IPS DF 6.9 (cell line): ENCODE data around the gene C17orf75.

Experiments
- DNase-seq: peaks from one replicate; pipeline ENCODE4 v3.0.0-alpha.2; 2013; ENCODE audit warnings: low read depth, low spot score
- H3K27ac ChIP-seq: one replicate; pipeline ENCODE4 v1.5.1; 2013; ENCODE audit warnings: low read length, control low read depth
- H3K27me3 ChIP-seq: 2 replicates; pipeline ENCODE4 v1.6.1; 2013; ENCODE audit warnings: mild to moderate bottlenecking, low read length; ENCODE audit not compliant: control insufficient read depth, insufficient read depth
- H3K36me3 ChIP-seq: 2 replicates; pipeline ENCODE4 v1.6.1; 2013; ENCODE audit warnings: low read length; ENCODE audit not compliant: control insufficient read depth, insufficient read depth
- H3K4me1 ChIP-seq: 2 replicates; pipeline ENCODE4 v1.6.1; 2013; ENCODE audit warnings: low read length; ENCODE audit not compliant: control insufficient read depth, insufficient read depth
- H3K4me3 ChIP-seq: 2 replicates; pipeline ENCODE4 v1.5.1; 2013; ENCODE audit warnings: mild to moderate bottlenecking, low read length
- H3K9me3 ChIP-seq: 2 replicates; pipeline ENCODE4 v1.6.1; 2013; ENCODE audit warnings: low read length, inconsistent platforms; ENCODE audit not compliant: control insufficient read depth, insufficient read depth
- WGBS: extraction: QIAGEN DNeasy Blood & Tissue Kit; methylation state at CpG from one replicate; pipeline ENCODE4 v1.1.7; 2013; ENCODE audit warnings: mixed read lengths, missing lambda C conversion rate; ENCODE audit not compliant: insufficient read length, insufficient coverage; 5-methylcytosine and 5-hydroxymethylcytosine counted together

C17orf75 gene

GRCh38 chr17:32303781-32304288, 38.1 kb downstream of the C17orf75 start:
- no peak for DNase-seq
- Histone ChIP-seq H3K27me3 (no peaks in the 10 kb centered on the region), H3K36me3 (no peaks in the 10 kb centered on the region), H3K4me1 (peaks cover 19% of the 10 kb centered on the region), H3K27ac (no peak overlapping the region), H3K4me3 (no peak overlapping the region), H3K9me3 (no peaks in the 10 kb centered on the region)
- WGBS = no CpG with 5 or more reads among the region's 2 CpGs

GRCh38 chr17:32302860-32303649, 38.9 kb downstream of the C17orf75 start:
- H3K4me1 ChIP-seq = peaks cover 20% of the 10 kb centered on the region
- H3K27ac ChIP-seq = no peak overlapping the region
- H3K9me3 ChIP-seq = no peaks in the 10 kb centered on the region
- H3K27me3 ChIP-seq = no peaks in the 10 kb centered on the region
- WGBS = no CpG with 5 or more reads among the region's 10 CpGs
- DNase-seq = no peak
- no peaks in the 10 kb centered on the region for H3K36me3 ChIP-seq
- no peak overlapping the region for H3K4me3 ChIP-seq

- no CpG with 5 or more reads among the region's 4 CpGs for WGBS
- no peaks in the 10 kb centered on the region for H3K27me3 ChIP-seq
- no peaks in the 10 kb centered on the region for H3K36me3 ChIP-seq
- H3K4me1 ChIP-seq = peaks cover 17% of the 10 kb centered on the region
- no peaks in the 10 kb centered on the region for H3K9me3 ChIP-seq
- no peak overlapping the region for H3K27ac ChIP-seq
- DNase-seq = no peak
- H3K4me3 ChIP-seq = no peak overlapping the region
Measured at GRCh38 chr17:32302037-32302436, 39.9 kb downstream of the C17orf75 start.

- H3K9me3 ChIP-seq = no peaks in the 10 kb centered on the region
- H3K4me1 ChIP-seq = peaks cover 15% of the 10 kb centered on the region
- WGBS = no CpG with 5 or more reads among the region's 7 CpGs
- no peak overlapping the region for H3K27ac ChIP-seq
- DNase-seq = no peak
- no peaks in the 10 kb centered on the region for H3K27me3 ChIP-seq
- no peak overlapping the region for H3K4me3 ChIP-seq
- H3K36me3 ChIP-seq = no peaks in the 10 kb centered on the region
Measured at GRCh38 chr17:32299580-32300164, 42.3 kb downstream of the C17orf75 start.

GRCh38 chr17:32298721-32299579, 43.0 kb downstream of the C17orf75 start:
- no CpG with 5 or more reads among the region's 13 CpGs for WGBS
- no peak overlapping the region for H3K27ac ChIP-seq
- H3K4me1 ChIP-seq = peaks cover 9% of the 10 kb centered on the region
- DNase-seq = no peak
- H3K36me3 ChIP-seq = no peaks in the 10 kb centered on the region
- no peaks in the 10 kb centered on the region for H3K27me3 ChIP-seq
- H3K9me3 ChIP-seq = no peaks in the 10 kb centered on the region
- no peak overlapping the region for H3K4me3 ChIP-seq

GRCh38 chr17:32298298-32298697, 43.7 kb downstream of the C17orf75 start:
- H3K9me3 ChIP-seq = no peaks in the 10 kb centered on the region
- no peak overlapping the region for H3K4me3 ChIP-seq
- DNase-seq = no peak
- no peaks in the 10 kb centered on the region for H3K36me3 ChIP-seq
- no peaks in the 10 kb centered on the region for H3K27me3 ChIP-seq
- WGBS = no CpG with 5 or more reads among the region's 6 CpGs
- H3K27ac ChIP-seq = no peak overlapping the region
- H3K4me1 ChIP-seq = peaks cover 7% of the 10 kb centered on the region

- no peak for DNase-seq
- Histone ChIP-seq H3K9me3 (no peaks in the 10 kb centered on the region), H3K36me3 (no peaks in the 10 kb centered on the region), H3K4me3 (no peak overlapping the region), H3K27me3 (no peaks in the 10 kb centered on the region), H3K27ac (no peak overlapping the region), H3K4me1 (peaks cover 5% of the 10 kb centered on the region)
- WGBS = no CpG with 5 or more reads among the region's 6 CpGs
Measured at GRCh38 chr17:32297860-32298259, 44.1 kb downstream of the C17orf75 start.

GRCh38 chr17:32297424-32297823, 44.5 kb downstream of the C17orf75 start:
- no peak for DNase-seq
- WGBS = no CpG with 5 or more reads among the region's 2 CpGs
- Histone ChIP-seq H3K9me3 (no peaks in the 10 kb centered on the region), H3K27me3 (no peaks in the 10 kb centered on the region), H3K4me3 (no peak overlapping the region), H3K27ac (no peak overlapping the region), H3K36me3 (no peaks in the 10 kb centered on the region), H3K4me1 (peaks cover 2% of the 10 kb centered on the region; the same call in 1 of the 2 replicates)

- WGBS = no CpG with 5 or more reads among the region's 4 CpGs
- H3K36me3 ChIP-seq = no peaks in the 10 kb centered on the region
- H3K4me1 ChIP-seq = peaks cover 11% of the 10 kb centered on the region
- no peaks in the 10 kb centered on the region for H3K9me3 ChIP-seq
- no peak overlapping the region for H3K4me3 ChIP-seq
- DNase-seq = no peak
- no peaks in the 10 kb centered on the region for H3K27me3 ChIP-seq
- H3K27ac ChIP-seq = no peak overlapping the region
Measured at GRCh38 chr17:32292094-32292493, 49.9 kb downstream of the C17orf75 start.

- Histone ChIP-seq H3K9me3 (no peaks in the 10 kb centered on the region), H3K4me1 (peaks cover 11% of the 10 kb centered on the region), H3K27ac (no peak overlapping the region), H3K4me3 (no peak overlapping the region), H3K36me3 (no peaks in the 10 kb centered on the region), H3K27me3 (no peaks in the 10 kb centered on the region)
- no CpG with 5 or more reads among the region's 9 CpGs for WGBS
- DNase-seq = no peak
Measured at GRCh38 chr17:32289471-32290070, 52.4 kb downstream of the C17orf75 start.
